Measurements from ENCODE around the gene PAGE1.

- TF ChIP-seq EZH2 (IDR thresholded peaks at IDR 0.05; ENCODE audit: low read length, missing control alignments) (no peak), CTCF (conservative IDR thresholded peaks at IDR 0.05 in 1 of 2, IDR thresholded peaks at IDR 0.05 in 1 of 2; ENCODE audit: low read depth in 1 of 2, low read length in 2 of 2) (no peak)
These were observed 39.3 kb downstream of the PAGE1 start for GRCh38 chrX:49656533-49656932.

Data from fibroblast of lung (primary cell).